NCI-H526 treated with DMSO at 0.1 percent for 48 hours (cell line): ENCODE results near the gene MYDGF.
A peak's percentile ranks its signal among the peaks of the same experiment; 100 is the strongest.

Source experiments
- DNase-seq: peaks from one replicate; lab custom pipeline; 2025; lab: John Stamatoyannopoulos, UW

Gene MYDGF

GRCh38 chr19:4640247-4641000, 29.7 kb downstream of the MYDGF start:
- DNase-seq: no peak

GRCh38 chr19:4639531-4640246, 30.5 kb downstream of the MYDGF start:
- no peak for DNase-seq

- DNase-seq: peak; percentile 82
Measured at GRCh38 chr19:4638828-4639530, 31.2 kb downstream of the MYDGF start, which contains the start of gene TNFAIP8L1. TSS of gene TNFAIP8L1 (plus strand) at chr19:4639516. CDS start at chr19:4651870, 12,354 bp downstream.

GRCh38 chr19:4638317-4638716, 31.8 kb downstream of the MYDGF start:
- DNase-seq: no peak

- no peak for DNase-seq
Measured at GRCh38 chr19:4636761-4637160, 33.4 kb downstream of the MYDGF start.

- DNase-seq: no peak
Measured at GRCh38 chr19:4636151-4636717, 33.9 kb downstream of the MYDGF start.

GRCh38 chr19:4635754-4636116, 34.4 kb downstream of the MYDGF start:
- DNase-seq: no peak

- no peak for DNase-seq
Measured at GRCh38 chr19:4633140-4633967, 36.8 kb downstream of the MYDGF start.

GRCh38 chr19:4624733-4625362, 45.3 kb downstream of the MYDGF start:
- DNase-seq: no peak

GRCh38 chr19:4624301-4624700, 45.8 kb downstream of the MYDGF start:
- DNase-seq: no peak

GRCh38 chr19:4622695-4623421, 47.3 kb downstream of the MYDGF start:
- no peak for DNase-seq

- DNase-seq: no peak
Measured at GRCh38 chr19:4620675-4621074, 49.5 kb downstream of the MYDGF start.

GRCh38 chr19:4619668-4620294, 50.4 kb downstream of the MYDGF start:
- DNase-seq: no peak

GRCh38 chr19:4618019-4618418, 52.1 kb downstream of the MYDGF start:
- DNase-seq: no peak

- DNase-seq: no peak
Measured at GRCh38 chr19:4613254-4613751, 56.8 kb downstream of the MYDGF start.

- DNase-seq: no peak
Measured at GRCh38 chr19:4609878-4610511, 60.1 kb downstream of the MYDGF start.
